HG03039 (cell line): ENCODE results near the gene LMOD1.
"Not testable (repeated sequence)": the region's sequence is repeated elsewhere in the genome, so short reads cannot be mapped to it uniquely, and the experiment has no call there.

Source experiments
- ATAC-seq: cut with Tn5 transposase; IDR thresholded peaks from one replicate; pipeline ENCODE4 v1.9.1; 2021; ENCODE audit warnings: mild to moderate bottlenecking, moderate library complexity; ENCODE audit not compliant: unreplicated experiment

The LMOD1 gene

DNA sequence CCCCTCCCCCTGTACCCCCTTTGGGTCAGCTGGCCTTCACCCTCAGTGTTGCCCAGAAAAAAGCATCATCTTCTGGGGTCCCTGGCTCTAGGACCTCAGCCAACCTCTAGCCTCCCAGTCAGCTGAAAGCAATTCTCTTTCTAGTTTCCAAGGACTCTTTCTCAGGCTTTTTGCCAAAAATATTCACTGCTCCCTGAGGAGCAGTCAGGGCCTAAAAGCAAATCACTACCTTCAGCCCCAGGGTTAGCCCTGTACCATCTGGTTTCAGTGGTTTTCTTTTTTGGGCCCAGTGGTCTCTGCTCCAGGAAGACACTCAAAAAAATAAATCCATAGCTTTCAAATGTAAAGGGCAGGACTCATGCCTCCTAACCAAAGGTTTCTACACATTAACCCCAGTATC is 3.1 kb upstream of the LMOD1 start:
- no peak for ATAC-seq

DNA sequence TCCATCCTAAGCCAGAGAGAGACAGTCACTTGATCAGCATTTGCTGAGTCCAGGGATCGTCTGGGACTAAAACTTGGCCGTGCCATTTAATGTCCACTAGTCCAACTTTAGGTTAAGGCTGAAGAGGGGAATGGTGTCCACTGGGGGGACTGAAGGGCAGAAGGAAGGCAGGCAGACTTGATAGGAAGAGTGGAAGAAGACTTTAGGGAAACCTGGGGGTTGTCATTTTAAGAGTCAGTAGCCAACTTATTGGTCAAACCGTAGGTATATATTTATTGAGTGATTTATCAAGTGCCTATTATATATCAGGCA is 1.3 kb upstream of the LMOD1 start:
- no peak for ATAC-seq

DNA sequence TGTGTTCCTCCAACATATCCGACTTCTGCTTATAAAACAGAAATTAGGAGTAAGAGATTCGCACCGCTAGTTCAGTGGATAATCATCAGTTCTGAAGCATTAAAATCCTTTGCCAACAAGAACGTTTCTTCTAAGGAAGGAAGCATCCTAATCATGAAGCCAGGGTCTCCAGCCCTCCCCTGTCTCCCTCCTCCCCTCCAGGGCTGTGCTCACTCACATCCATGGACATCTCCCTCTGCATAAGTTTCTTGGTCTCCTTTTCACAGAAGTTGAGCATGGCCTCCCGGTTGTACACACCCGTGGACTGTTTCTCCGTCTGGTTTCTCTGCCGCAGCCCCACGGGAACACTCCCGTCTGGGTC is 505 bp downstream of the LMOD1 start:
- ATAC-seq = no peak

DNA sequence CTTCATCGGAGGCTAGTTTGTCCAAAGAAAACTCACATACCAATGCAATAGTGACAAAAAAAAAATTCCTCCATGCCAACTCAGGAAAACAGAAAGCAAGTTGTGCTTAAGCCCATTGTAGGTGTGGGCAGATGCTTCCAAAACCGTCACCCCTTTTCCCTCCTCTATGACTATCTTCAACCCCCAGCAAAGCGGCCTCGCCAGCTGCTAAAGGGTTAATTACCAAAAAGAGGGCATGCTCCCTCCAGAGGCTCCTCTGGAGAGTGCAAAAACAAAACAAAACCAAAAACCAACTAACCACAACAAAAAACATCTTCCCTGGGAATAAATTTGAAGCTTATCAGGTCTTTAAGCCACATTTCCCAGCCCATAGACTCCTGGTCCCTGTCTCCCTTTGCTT is 1.2 kb downstream of the LMOD1 start:
- ATAC-seq = no peak

- no peak for ATAC-seq
These were observed 1.7 kb downstream of the LMOD1 start for GRCh38 chr1:201944639-201945038.

DNA sequence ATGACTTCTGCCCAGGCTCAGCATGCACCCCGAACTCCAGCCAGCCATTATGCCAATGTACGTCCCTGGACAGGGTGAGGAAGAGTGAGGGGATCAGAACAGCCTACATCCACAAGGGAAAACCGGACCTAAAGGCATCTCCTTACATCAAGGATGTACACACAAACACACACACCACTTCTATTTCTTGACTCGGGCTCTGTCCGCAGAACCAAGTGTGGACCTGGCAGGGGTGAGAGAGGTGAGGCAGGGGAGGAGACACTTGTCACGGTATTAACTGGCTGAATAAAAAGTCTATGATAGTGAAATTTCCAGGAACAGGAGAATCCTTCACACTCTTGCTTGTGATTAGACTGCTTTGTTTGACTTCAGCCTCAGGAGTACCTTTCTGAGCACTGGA is 2.3 kb downstream of the LMOD1 start:
- no peak for ATAC-seq

GRCh38 chr1:201942129-201942495 is 4.2 kb downstream of the LMOD1 start:
- no peak for ATAC-seq

DNA sequence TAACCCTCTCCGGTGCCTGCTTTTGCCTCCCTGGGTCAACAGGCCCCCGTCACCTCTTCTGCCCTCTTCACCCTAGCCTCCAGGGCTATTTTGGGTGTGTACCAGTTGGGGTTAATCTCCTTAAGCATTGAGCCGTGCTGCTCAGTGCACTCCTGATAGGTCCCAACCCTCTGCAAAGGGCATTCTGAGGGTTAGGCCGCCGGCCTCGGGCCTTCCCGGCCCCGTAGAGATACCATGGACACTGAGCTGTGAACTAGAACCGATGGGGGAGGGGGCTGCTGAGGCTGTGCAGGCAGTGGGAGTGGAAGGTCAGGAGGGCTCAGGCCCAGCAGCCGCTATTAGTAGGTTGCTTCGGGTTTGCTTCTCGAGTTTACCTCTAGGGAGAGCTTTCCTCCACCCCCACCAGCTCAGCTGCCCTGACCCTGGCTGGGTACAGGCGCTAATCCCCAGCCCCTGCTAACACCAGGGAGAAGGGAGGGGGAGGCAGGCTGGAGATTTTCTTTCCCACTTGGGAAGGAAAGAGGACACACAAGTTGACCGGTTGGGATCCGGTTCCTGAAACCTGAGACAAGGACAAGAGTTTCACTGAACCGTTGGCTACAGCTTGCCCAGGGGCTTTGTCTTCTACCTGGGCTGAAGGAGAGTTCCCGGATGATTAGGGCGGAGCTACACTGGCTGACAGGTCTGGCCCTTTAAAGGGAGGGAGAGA is 4.8 kb downstream of the LMOD1 start:
- ATAC-seq = no peak

GRCh38 chr1:201940316-201940715 is 6.0 kb downstream of the LMOD1 start:
- not testable (repeated sequence) for ATAC-seq

DNA sequence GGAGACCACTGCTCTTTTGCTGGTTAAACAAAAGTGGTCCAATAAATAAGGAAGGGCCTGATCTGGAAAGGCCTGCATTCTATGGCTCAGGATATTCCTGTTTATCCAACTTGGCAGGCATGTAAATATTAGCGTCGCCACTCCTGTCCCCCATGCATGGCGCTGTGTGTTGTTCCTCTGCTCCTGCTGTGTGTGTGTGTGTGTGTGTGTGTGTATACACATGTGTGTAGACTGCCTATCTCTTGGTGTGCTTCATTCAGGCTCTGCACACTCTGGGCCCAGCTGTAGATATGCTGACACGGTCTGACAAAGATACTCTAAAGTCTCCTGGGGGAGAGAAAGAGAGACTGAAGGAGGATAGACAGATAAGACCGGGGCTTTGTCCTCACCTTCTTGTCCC is 6.8 kb downstream of the LMOD1 start:
- ATAC-seq = no peak

DNA sequence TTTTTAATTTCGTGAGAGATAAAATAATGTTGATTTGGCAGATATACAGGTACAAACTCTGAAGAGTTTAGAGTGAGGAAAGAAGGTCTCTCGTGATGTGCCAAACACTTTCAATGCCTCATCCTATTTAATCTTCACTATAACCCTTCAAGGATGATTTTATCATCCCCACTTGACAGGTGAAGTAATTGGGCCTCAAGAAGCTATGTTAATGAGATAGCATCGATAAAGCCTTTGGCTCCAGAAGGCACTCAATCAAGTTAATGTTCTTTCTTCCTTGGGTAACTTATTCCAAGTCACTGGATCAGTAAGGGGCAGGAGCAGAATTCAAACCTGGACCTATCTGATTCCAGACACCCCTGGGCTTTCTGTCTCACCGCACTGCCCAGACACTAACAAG is 7.2 kb downstream of the LMOD1 start:
- ATAC-seq = no peak

DNA sequence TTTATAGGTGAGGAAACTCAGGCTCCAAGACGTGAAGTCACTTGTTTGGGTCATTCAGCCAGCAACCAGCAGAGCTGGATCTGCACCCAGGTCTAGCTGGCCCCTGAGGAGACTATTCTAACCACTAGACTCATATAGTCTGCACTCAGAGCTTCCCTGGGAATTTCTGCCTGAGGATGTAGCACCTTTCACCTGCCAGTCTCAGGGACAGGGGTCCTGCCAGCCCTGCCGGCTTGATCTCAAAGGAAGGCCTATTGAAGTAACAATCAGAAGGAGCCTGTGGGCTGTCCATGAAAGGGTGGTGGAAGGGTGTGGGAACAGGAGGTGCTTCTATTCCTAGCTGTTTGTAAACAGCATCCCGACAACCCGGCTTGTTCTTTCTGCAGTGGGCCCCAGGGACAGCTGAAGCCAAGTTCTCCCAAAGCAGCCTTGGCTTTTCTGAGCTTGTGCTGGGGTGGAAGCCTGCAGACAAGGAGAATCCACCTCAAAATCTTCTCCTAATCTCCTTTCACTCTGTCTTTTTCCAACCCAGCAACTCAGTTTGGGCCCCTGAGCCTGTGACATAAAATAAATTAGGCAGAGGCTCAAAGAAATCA is 7.8 kb downstream of the LMOD1 start:
- no peak for ATAC-seq

DNA sequence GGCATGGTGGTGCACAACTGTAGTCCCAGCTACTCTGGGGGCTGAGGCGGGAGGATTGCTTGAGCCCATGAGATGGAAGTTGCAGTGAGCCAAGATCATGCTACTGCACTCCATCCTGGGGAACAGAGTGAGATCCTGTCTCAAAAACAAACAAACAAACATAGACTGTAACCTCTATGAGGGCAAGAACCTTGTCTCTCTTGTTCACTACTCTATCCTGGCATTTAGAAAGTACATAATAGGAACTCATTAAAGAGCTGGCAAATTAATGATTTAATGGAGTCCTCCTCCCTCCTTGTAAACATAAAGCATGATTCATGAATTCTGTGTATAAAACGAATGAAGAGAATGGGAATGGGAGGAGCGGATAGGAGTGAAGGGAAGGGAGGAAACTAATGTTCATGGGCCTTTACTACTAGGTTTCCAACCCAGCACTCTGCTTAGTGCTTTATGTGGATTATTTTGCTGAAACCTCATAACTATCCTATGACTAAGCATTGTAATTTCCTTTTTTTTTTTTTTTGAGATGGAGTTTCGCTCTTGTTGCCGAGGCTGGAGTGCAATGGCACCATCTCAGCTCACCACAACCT is 8.6 kb downstream of the LMOD1 start:
- ATAC-seq = no peak

DNA sequence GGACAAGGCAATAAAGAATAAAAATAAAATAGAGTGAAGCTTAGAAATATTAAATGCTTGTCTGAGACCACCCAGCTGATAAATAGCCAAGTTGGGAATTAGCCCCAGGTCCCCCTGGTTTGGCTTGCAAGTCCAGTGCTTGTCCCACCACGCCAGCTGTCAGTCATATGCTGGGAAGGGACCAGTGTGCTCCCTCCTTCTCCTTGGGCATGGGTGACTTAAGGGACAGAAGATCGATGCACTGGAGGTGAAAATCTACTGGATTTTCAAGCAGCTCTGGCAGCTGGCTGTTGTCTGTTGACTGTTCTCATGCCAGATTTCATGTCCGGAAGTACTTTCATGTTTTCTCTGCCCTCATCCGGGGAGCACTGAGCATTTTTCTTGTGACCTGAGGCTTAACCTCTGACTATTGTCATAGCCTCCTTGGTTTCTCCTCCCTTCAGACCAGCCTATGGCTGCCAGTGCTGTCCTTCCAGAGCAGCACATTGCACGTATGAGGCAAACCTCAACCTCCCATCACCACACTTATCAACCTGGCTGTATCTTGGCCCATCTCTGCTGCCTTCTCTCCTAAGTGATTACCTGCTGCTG is 12.4 kb downstream of the LMOD1 start:
- no peak for ATAC-seq

DNA sequence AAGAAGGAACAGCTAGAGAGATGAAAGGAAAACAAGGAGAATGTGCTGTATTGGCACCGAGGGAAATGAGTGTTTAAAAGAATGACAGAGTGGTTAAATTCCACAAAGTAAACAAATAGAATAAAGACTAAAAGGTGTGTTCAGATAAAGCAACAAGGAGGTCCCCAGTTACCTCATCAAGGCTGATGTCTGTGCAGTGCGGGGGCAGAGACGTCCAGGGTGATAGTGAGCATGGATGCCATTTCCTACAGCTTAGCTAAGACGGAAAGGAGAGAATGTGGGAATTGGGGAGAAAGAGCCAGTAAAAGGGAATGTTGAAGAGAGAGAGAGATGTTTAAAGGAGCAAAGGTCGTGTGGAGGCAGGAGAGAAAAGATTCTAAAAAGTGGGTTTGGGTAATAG is 15.5 kb downstream of the LMOD1 start:
- ATAC-seq = no peak

GRCh38 chr1:201930137-201930536 is 16.2 kb downstream of the LMOD1 start:
- no peak for ATAC-seq

DNA sequence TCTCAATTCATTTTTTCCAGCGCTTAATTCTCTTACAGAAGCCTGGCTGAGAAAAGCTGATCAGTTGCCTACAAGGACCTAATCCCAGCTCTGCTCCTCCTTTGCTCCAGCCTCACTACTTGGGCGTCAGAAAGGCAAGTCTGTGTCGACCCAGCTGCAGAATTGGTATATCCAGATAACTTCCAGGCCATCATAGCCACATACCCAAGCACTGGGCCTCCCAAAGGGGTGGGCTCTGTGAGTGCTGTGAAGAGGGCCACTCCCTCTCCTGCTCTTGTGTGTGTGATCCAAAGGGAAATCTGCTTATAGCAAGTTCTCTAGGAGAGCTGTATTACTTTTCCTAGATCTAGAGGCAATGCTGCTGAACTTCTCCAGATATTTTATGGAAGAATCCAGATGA is 18.1 kb downstream of the LMOD1 start:
- ATAC-seq = no peak

DNA sequence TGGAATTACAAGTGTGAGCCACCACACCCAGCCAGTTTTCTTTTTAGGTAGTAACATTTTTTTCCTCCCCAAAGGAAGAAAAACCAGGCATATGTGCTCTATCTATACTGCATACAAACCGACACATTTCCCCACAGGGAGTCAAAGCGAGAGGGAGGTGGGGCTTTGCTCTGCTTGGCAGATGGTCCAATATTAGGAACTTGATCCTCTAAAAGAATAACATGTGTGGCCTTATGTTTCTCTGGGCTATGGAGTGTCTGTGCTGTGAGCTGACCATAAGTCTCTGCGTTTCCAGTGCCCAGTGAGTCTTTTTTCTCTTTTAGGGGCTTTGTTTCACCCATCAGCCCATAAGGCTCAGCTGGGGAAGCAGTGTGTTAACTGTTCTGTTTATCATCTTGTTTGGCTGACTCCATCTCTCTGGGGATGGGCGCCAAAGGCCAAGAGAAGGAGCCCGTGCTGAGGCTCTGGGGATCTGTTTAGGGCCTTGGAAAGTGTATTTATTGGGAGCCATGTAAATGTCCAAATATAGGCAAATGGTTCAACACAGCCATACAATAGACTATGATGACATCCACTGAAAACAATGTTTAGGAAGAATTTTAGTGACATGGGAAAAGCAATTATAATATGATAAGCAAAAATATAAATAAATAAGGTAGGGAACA is 20.2 kb downstream of the LMOD1 start:
- ATAC-seq = no peak

DNA sequence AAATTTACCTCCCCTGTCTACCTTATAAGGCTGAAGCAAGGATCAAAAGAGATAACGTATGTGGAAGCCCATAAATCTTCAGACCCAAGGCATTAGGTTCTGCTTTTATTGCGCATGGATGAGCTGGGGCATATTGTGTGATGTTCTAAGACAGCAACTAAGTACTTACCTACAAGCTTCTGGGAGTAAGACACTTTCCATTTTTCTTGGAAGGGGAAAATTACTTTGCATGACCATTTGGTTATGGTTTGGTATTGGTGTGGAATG is 21.1 kb downstream of the LMOD1 start:
- no peak for ATAC-seq

- no peak for ATAC-seq
These were observed 24.3 kb downstream of the LMOD1 start for GRCh38 chr1:201921952-201922558.

DNA sequence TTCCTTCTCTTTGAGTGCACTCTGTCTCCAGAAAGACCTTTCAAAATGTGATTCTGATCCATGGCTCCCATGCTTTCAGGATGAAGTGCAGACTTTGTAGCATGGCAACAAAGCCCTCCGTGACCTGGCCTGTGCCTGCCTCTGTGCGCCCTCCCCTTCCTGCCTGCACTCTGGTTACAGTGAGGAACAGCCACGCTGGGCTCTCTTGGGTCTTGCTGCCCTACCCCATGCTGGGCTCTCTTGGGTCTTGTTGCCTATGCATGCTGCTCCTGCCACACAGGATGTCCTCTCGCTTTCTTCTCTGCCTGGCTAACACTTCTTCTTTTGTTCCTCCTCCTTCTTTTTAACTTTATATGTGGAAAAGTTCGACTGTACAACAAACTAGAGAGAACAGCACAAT is 28.0 kb downstream of the LMOD1 start:
- no peak for ATAC-seq
